CD4-positive, alpha-beta T cell (primary cell): Measurements from ENCODE around the gene CMC1. TPM values are rescaled to one million over a fixed set of nuclear protein-coding genes. Genes with fewer than 3 reads are reported as not detected.

Experiments used
- ATAC-seq: fragments of 200-7000 bp; cut with Tn5 transposase; one replicate; pipeline ENCODE4 v1.10.0; 2022; ENCODE audit warnings: mild to moderate bottlenecking; ENCODE audit not compliant: poor library complexity
- CTCF ChIA-PET: fragments of 350-600 bp; sonication (Branson Sonifier 250); formaldehyde crosslinking; loops from one replicate; lab custom pipeline; 2021; ENCODE audit warnings: antibody characterized with exemption, inconsistent platforms; lab: Charles Lee
- POLR2A ChIA-PET: fragments of 350-600 bp; sonication (Branson Sonifier 250); formaldehyde crosslinking; loops from one replicate; lab custom pipeline; 2021; ENCODE audit warnings: antibody characterized with exemption, inconsistent platforms; lab: Charles Lee
- DNase-seq, 14 experiments: peaks; one replicate each; pipeline ENCODE4 v3.0.0-alpha.2; 2013 to 2020; ENCODE audit warnings: mixed read lengths in 2 of 14
- H3K27ac ChIP-seq, 2 donors: one replicate each; pipeline versions ENCODE4 v1.5.1 to v1.7.0; 2013; ENCODE audit warnings: low read length in 2 of 2, low read depth in 1 of 2, mild to moderate bottlenecking in 1 of 2
- H3K27me3 ChIP-seq, 2 experiments: 1 replicate in 1 of 2; 2 replicates in 1 of 2; pipeline versions ENCODE4 v1.6.1 to v1.7.0; 2013; ENCODE audit warnings: low read length in 2 of 2, control low read depth in 1 of 2, mild to moderate bottlenecking in 1 of 2, moderate library complexity in 1 of 2; ENCODE audit not compliant: insufficient read depth in 2 of 2, control insufficient read depth in 1 of 2
- H3K36me3 ChIP-seq: one replicate; pipeline ENCODE4 v1.6.1; 2013; ENCODE audit warnings: low read length, control low read depth; ENCODE audit not compliant: insufficient read depth
- H3K4me1 ChIP-seq: one replicate; pipeline ENCODE4 v1.6.1; 2013; ENCODE audit warnings: low read length, control low read depth; ENCODE audit not compliant: insufficient read depth
- H3K4me3 ChIP-seq: one replicate; pipeline ENCODE4 v1.5.1; 2013; ENCODE audit warnings: mild to moderate bottlenecking, low read length, moderate library complexity
- H3K9me3 ChIP-seq, 2 experiments: 1 replicate in 1 of 2; 2 replicates in 1 of 2; pipeline versions ENCODE4 v1.6.1 to v1.7.0; 2013; ENCODE audit warnings: low read length in 2 of 2, mild to moderate bottlenecking in 2 of 2, control low read depth in 1 of 2, moderate library complexity in 1 of 2; ENCODE audit not compliant: control insufficient read depth in 1 of 2, insufficient read depth in 1 of 2
- H3K27ac Mint-ChIP-seq: one replicate; pipeline ENCODE4 v1.8.0; 2020; ENCODE audit warnings: mixed read lengths
- H3K27me3 Mint-ChIP-seq: one replicate; pipeline ENCODE4 v1.8.0; 2021; ENCODE audit warnings: mixed read lengths
- H3K36me3 Mint-ChIP-seq: one replicate; pipeline ENCODE4 v1.8.0; 2021; ENCODE audit warnings: low read depth, mixed read lengths
- H3K4me1 Mint-ChIP-seq: one replicate; pipeline ENCODE4 v1.8.0; 2021; ENCODE audit warnings: low read depth, mixed read lengths
- H3K4me3 Mint-ChIP-seq: one replicate; pipeline ENCODE4 v1.8.0; 2020; ENCODE audit warnings: mild to moderate bottlenecking, mixed read lengths
- H3K9me3 Mint-ChIP-seq: one replicate; pipeline ENCODE4 v1.8.0; 2020; ENCODE audit warnings: mixed read lengths
- intact Hi-C, 2 experiments: fragments of 100-400 bp; cut with DNase I in 1 of 2; cut with micrococcal nuclease in 1 of 2; formaldehyde crosslinking; loops; one replicate each; pipeline versions ENCODE4 v1.15.1 to v1.9.0; 2023 to 2025; cut with DNase I, micrococcal nuclease
- total RNA-seq, 174 experiments: library from RNA in 2 of 174; stranded (reverse) in 2 of 174; gene quantifications; one replicate each; pipeline ENCODE4 v1.2.3 and lab custom pipeline; 2021 to 2026
- TF ChIP-seq, protein P1 (sequence below): fragments of 200-600 bp; IDR thresholded peaks from one replicate; pipeline ENCODE4 v1.8.0; 2022; ENCODE audit warnings: antibody characterized with exemption, mild to moderate bottlenecking

CMC1 gene
- total RNA-seq, 2 experiments from 2014 or later: 5.0 to 6.6 TPM

- CTCF ChIA-PET: interaction anchor here (1.0 to 3.7 kb wide), 4 partner anchors 9 to 623 kb away, joined by 3 to 17 read pairs (median 6); partner anchors contain the start of genes AZI2 and ZCWPW2
- Histone ChIP-seq H3K36me3 (peaks cover 36% of the 10 kb centered on the region), H3K27ac (no peak overlapping the region), H3K27me3 (no peaks in the 10 kb centered on the region), H3K4me3 (no peak overlapping the region), H3K4me1 (peaks cover 4% of the 10 kb centered on the region), H3K9me3 (no peaks in the 10 kb centered on the region)
- no peak for DNase-seq
- POLR2A ChIA-PET: interaction anchor here (0.8 to 4.1 kb wide), 3 partner anchors 8 to 623 kb away, joined by 3 to 28 read pairs (median 4); partner anchors contain the start of genes AZI2 and ZCWPW2
- Mint-ChIP-seq H3K27ac (no peak overlapping the region), H3K36me3 (peaks cover 55% of the 10 kb centered on the region), H3K4me1 (peaks cover 14% of the 10 kb centered on the region), H3K27me3 (no peaks in the 10 kb centered on the region), H3K9me3 (no peaks in the 10 kb centered on the region), H3K4me3 (no peak overlapping the region)
- TF ChIP-seq, protein P1, sequence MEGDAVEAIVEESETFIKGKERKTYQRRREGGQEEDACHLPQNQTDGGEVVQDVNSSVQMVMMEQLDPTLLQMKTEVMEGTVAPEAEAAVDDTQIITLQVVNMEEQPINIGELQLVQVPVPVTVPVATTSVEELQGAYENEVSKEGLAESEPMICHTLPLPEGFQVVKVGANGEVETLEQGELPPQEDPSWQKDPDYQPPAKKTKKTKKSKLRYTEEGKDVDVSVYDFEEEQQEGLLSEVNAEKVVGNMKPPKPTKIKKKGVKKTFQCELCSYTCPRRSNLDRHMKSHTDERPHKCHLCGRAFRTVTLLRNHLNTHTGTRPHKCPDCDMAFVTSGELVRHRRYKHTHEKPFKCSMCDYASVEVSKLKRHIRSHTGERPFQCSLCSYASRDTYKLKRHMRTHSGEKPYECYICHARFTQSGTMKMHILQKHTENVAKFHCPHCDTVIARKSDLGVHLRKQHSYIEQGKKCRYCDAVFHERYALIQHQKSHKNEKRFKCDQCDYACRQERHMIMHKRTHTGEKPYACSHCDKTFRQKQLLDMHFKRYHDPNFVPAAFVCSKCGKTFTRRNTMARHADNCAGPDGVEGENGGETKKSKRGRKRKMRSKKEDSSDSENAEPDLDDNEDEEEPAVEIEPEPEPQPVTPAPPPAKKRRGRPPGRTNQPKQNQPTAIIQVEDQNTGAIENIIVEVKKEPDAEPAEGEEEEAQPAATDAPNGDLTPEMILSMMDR: no peak
- peak; percentile 29 for ATAC-seq
- intact Hi-C loops: no loop called here
Measured at GRCh38 chr3:28335246-28335645, 93.8 kb downstream of the CMC1 start.

DNA sequence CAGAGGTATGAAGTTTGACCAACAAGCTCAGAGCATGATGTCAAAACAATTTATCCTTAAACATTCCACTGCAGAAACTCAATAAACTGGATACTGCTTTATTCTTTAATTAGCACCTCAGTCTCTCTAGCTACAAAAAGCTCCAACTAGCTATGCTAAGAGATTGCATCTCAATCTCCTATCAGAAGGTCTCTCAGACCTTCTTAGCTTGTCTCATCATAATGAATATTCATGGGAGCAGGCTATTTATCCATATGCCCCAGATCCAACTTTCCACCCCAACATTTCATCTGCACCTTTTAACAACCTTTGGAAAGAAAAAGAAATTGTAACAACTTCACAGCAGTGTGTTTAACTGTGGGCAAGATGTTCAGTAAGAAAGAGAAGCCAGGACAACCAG, 95.8 kb downstream of the CMC1 start:
- Mint-ChIP-seq H3K4me1 (peaks cover 25% of the 10 kb centered on the region), H3K27ac (no peak overlapping the region), H3K4me3 (no peak overlapping the region), H3K9me3 (no peaks in the 10 kb centered on the region), H3K36me3 (peaks cover 41% of the 10 kb centered on the region), H3K27me3 (no peaks in the 10 kb centered on the region)
- Histone ChIP-seq H3K9me3 (no peaks in the 10 kb centered on the region), H3K4me3 (no peak overlapping the region), H3K36me3 (peaks cover 39% of the 10 kb centered on the region), H3K4me1 (peaks cover 4% of the 10 kb centered on the region), H3K27me3 (no peaks in the 10 kb centered on the region), H3K27ac (no peak overlapping the region)
- no peak for DNase-seq
- POLR2A ChIA-PET: interaction anchor here (1.2 to 4.1 kb wide), 2 partner anchors 12 to 609 kb away, joined by 4 to 28 read pairs; partner anchors contain the start of genes AZI2 and ZCWPW2
- TF ChIP-seq, protein P1: no peak
- CTCF ChIA-PET: interaction anchor here (0.7 to 3.7 kb wide), 2 partner anchors 20 to 625 kb away, joined by 3 to 17 read pairs; no protein-coding TSS in a partner anchor
- no peak for ATAC-seq
- intact Hi-C loops: no loop called here

DNA sequence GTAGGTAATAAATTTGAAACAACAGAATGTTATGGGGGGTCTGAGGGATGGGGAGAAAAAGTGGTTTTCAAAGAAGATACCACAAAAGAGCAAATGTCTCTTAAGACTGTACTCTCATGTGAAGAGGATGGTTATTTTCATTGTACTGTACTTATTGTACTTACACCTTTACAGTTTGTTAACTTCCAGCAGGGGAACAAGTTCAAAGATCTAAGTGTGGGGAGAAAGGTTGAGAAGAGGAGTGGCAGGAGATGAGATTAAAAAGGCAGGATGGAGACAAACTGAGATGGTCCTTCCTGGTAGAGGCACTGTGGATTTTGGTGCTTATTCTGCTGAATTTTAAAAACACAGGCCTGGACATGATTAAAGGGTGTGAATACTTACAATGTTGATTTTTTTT, 101.7 kb downstream of the CMC1 start:
- H3K27me3 Mint-ChIP-seq: no peaks in the 10 kb centered on the region
- H3K4me1 ChIP-seq: peaks cover 9% of the 10 kb centered on the region
- H3K9me3 ChIP-seq: no peaks in the 10 kb centered on the region
- no peak overlapping the region for H3K27ac Mint-ChIP-seq
- no peak overlapping the region for H3K4me3 ChIP-seq
- peaks cover 25% of the 10 kb centered on the region for H3K36me3 Mint-ChIP-seq
- peaks cover 61% of the 10 kb centered on the region for H3K4me1 Mint-ChIP-seq
- H3K9me3 Mint-ChIP-seq: no peaks in the 10 kb centered on the region
- DNase-seq (no peak), ATAC-seq (no peak)
- H3K27me3 ChIP-seq: no peaks in the 10 kb centered on the region
- no peak overlapping the region for H3K27ac ChIP-seq
- TF ChIP-seq, protein P1: no peak
- POLR2A ChIA-PET: interaction anchor here (0.9 kb wide), 1 partner anchor 8 kb away, joined by 3 read pairs; no protein-coding TSS in a partner anchor
- CTCF ChIA-PET: interaction anchor here (0.7 kb wide), 1 partner anchor 621 kb away, joined by 3 read pairs; the partner anchor contains the start of gene EOMES
- intact Hi-C loops: loop anchor here (5.0 to 10.0 kb wide), 2 partner anchors 978 to 981 kb away; partner anchors contain the start of gene NEK10 (in 1 of the 2)
- H3K36me3 ChIP-seq: peaks cover 18% of the 10 kb centered on the region
- no peak overlapping the region for H3K4me3 Mint-ChIP-seq
